GM23338 (cell line): ENCODE data around the gene SCN3B.

Experiments used
- CREB1 ChIP-seq: fragments of 250-450 bp; sonication (Bioruptor Pico); IDR thresholded peaks from 2 replicates; pipeline ENCODE4 v1.5.0; 2020; ENCODE audit warnings: low read depth, mild to moderate bottlenecking, moderate library complexity
- EZH2 ChIP-seq: fragments of 200-600 bp; sonication (generic); IDR thresholded peaks from one replicate; pipeline ENCODE4 v1.8.0; 2017; ENCODE audit warnings: antibody characterized with exemption, mild to moderate bottlenecking, low read depth; ENCODE audit not compliant: unreplicated experiment
- EZH2phosphoT487 ChIP-seq: fragments of 200-600 bp; sonication (generic); IDR thresholded peaks from one replicate; pipeline ENCODE4 v1.8.1; 2018; ENCODE audit warnings: antibody characterized with exemption; ENCODE audit not compliant: unreplicated experiment
- JUNB ChIP-seq: IDR thresholded peaks from one replicate; pipeline ENCODE4 v1.6.1; 2016; ENCODE audit warnings: antibody characterized with exemption; ENCODE audit not compliant: unreplicated experiment
- NANOG ChIP-seq: IDR thresholded peaks from 2 replicates; pipeline ENCODE4 v1.6.1; 2016; ENCODE audit warnings: antibody characterized with exemption, borderline replicate concordance
- POLR2AphosphoS5 ChIP-seq: IDR thresholded peaks from 2 replicates; pipeline ENCODE4 v1.6.1; 2016; ENCODE audit warnings: antibody characterized with exemption, low read depth
- REST ChIP-seq: IDR thresholded peaks from one replicate; pipeline ENCODE4 v1.6.1; 2018; ENCODE audit warnings: antibody characterized with exemption; ENCODE audit not compliant: unreplicated experiment
- STAT1 ChIP-seq: IDR thresholded peaks from one replicate; pipeline ENCODE4 v1.6.1; 2016; ENCODE audit warnings: antibody characterized with exemption; ENCODE audit not compliant: unreplicated experiment
- ZNF114 ChIP-seq: fragments of 250-450 bp; sonication (Bioruptor Pico); IDR thresholded peaks from 2 replicates; pipeline ENCODE4 v1.5.0; 2020; ENCODE audit warnings: mild to moderate bottlenecking, moderate library complexity
- ZNF331 ChIP-seq: fragments of 250-450 bp; sonication (Bioruptor Pico); IDR thresholded peaks from 2 replicates; pipeline ENCODE4 v1.5.0; 2020; ENCODE audit warnings: low read depth, mild to moderate bottlenecking, moderate library complexity
- TF ChIP-seq, protein P1 (sequence below), 2 experiments: fragments of 200-600 bp in 1 of 2; sonication (generic) in 1 of 2; conservative IDR thresholded peaks; 2 replicates each; pipeline versions ENCODE4 v1.5.1 to v1.6.1; 2016 to 2017; ENCODE audit warnings: antibody characterized with exemption in 2 of 2, low read depth in 2 of 2, mild to moderate bottlenecking in 2 of 2, moderate library complexity in 1 of 2
- TF ChIP-seq, protein P2 (sequence below): IDR thresholded peaks from 2 replicates; pipeline ENCODE4 v1.6.1; 2016; ENCODE audit warnings: antibody characterized with exemption
- TF ChIP-seq, protein P3 (sequence below): fragments of 250-450 bp; sonication (Bioruptor Pico); IDR thresholded peaks from 2 replicates; pipeline ENCODE4 v1.5.0; 2020; ENCODE audit warnings: mild to moderate bottlenecking, moderate library complexity

DNA sequence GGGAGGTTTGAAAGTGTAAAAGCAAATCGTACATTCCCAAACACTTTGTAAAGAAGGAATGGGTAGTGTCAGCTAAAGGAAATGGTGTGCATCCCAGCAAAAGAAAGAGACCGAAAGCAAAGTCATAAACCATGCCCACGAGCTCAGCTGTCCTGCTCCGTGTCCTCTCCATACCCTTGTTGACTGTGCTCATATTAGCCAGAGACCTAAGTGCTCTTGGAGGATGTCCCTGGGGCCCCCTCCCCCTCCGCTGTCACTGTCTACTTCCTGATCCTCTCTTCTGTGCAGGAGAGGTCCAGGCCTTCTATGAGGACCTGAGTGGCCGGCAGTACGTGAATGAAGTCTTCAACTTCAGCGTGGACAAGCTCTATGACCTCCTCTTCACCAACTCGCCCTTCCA, 46.1 kb downstream of the SCN3B start:
- TF ChIP-seq, protein P1, sequence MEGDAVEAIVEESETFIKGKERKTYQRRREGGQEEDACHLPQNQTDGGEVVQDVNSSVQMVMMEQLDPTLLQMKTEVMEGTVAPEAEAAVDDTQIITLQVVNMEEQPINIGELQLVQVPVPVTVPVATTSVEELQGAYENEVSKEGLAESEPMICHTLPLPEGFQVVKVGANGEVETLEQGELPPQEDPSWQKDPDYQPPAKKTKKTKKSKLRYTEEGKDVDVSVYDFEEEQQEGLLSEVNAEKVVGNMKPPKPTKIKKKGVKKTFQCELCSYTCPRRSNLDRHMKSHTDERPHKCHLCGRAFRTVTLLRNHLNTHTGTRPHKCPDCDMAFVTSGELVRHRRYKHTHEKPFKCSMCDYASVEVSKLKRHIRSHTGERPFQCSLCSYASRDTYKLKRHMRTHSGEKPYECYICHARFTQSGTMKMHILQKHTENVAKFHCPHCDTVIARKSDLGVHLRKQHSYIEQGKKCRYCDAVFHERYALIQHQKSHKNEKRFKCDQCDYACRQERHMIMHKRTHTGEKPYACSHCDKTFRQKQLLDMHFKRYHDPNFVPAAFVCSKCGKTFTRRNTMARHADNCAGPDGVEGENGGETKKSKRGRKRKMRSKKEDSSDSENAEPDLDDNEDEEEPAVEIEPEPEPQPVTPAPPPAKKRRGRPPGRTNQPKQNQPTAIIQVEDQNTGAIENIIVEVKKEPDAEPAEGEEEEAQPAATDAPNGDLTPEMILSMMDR (conservative IDR thresholded peaks at IDR 0.05; ENCODE audit: low read depth in 2 of 2): no peak
- TF ChIP-seq CREB1 (CRISPR knock-in tag) (no peak), POLR2AphosphoS5 (no peak), REST (no peak), EZH2phosphoT487 (no peak), EZH2 (no peak), ZNF114 (CRISPR knock-in tag) (no peak), STAT1 (no peak), JUNB (no peak), NANOG (no peak), ZNF331 (CRISPR knock-in tag) (no peak)
- TF ChIP-seq, protein P2, sequence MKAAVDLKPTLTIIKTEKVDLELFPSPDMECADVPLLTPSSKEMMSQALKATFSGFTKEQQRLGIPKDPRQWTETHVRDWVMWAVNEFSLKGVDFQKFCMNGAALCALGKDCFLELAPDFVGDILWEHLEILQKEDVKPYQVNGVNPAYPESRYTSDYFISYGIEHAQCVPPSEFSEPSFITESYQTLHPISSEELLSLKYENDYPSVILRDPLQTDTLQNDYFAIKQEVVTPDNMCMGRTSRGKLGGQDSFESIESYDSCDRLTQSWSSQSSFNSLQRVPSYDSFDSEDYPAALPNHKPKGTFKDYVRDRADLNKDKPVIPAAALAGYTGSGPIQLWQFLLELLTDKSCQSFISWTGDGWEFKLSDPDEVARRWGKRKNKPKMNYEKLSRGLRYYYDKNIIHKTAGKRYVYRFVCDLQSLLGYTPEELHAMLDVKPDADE: no peak
- TF ChIP-seq, protein P3, sequence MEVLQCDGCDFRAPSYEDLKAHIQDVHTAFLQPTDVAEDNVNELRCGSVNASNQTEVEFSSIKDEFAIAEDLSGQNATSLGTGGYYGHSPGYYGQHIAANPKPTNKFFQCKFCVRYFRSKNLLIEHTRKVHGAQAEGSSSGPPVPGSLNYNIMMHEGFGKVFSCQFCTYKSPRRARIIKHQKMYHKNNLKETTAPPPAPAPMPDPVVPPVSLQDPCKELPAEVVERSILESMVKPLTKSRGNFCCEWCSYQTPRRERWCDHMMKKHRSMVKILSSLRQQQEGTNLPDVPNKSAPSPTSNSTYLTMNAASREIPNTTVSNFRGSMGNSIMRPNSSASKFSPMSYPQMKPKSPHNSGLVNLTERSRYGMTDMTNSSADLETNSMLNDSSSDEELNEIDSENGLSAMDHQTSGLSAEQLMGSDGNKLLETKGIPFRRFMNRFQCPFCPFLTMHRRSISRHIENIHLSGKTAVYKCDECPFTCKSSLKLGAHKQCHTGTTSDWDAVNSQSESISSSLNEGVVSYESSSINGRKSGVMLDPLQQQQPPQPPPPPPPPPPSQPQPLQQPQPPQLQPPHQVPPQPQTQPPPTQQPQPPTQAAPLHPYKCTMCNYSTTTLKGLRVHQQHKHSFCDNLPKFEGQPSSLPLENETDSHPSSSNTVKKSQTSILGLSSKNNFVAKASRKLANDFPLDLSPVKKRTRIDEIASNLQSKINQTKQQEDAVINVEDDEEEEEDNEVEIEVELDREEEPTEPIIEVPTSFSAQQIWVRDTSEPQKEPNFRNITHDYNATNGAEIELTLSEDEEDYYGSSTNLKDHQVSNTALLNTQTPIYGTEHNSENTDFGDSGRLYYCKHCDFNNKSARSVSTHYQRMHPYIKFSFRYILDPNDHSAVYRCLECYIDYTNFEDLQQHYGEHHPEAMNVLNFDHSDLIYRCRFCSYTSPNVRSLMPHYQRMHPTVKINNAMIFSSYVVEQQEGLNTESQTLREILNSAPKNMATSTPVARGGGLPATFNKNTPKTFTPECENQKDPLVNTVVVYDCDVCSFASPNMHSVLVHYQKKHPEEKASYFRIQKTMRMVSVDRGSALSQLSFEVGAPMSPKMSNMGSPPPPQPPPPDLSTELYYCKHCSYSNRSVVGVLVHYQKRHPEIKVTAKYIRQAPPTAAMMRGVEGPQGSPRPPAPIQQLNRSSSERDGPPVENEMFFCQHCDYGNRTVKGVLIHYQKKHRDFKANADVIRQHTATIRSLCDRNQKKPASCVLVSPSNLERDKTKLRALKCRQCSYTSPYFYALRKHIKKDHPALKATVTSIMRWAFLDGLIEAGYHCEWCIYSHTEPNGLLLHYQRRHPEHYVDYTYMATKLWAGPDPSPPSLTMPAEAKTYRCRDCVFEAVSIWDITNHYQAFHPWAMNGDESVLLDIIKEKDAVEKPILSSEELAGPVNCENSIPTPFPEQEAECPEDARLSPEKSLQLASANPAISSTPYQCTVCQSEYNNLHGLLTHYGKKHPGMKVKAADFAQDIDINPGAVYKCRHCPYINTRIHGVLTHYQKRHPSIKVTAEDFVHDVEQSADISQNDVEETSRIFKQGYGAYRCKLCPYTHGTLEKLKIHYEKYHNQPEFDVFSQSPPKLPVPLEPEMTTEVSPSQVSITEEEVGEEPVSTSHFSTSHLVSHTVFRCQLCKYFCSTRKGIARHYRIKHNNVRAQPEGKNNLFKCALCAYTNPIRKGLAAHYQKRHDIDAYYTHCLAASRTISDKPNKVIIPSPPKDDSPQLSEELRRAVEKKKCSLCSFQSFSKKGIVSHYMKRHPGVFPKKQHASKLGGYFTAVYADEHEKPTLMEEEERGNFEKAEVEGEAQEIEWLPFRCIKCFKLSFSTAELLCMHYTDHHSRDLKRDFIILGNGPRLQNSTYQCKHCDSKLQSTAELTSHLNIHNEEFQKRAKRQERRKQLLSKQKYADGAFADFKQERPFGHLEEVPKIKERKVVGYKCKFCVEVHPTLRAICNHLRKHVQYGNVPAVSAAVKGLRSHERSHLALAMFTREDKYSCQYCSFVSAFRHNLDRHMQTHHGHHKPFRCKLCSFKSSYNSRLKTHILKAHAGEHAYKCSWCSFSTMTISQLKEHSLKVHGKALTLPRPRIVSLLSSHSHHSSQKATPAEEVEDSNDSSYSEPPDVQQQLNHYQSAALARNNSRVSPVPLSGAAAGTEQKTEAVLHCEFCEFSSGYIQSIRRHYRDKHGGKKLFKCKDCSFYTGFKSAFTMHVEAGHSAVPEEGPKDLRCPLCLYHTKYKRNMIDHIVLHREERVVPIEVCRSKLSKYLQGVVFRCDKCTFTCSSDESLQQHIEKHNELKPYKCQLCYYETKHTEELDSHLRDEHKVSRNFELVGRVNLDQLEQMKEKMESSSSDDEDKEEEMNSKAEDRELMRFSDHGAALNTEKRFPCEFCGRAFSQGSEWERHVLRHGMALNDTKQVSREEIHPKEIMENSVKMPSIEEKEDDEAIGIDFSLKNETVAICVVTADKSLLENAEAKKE (CRISPR knock-in tag): no peak
